PFSK-1 (cell line): ENCODE data around the gene NDEL1.

Source experiments
- FOXP2 ChIP-seq: optimal IDR thresholded peaks from 2 replicates; pipeline ENCODE3; 2011; ENCODE audit warnings: borderline replicate concordance, control low read depth, inconsistent platforms; ENCODE audit not compliant: insufficient read depth; ENCODE audit errors: extremely low read length, extremely low read depth
- POLR2AphosphoS5 ChIP-seq: IDR thresholded peaks from 2 replicates; pipeline ENCODE4 v1.6.1; 2012; ENCODE audit warnings: low read depth, mild to moderate bottlenecking, control low read depth, low read length, moderate library complexity
- SIN3A ChIP-seq: IDR thresholded peaks from 2 replicates; pipeline ENCODE4 v1.6.1; 2012; ENCODE audit warnings: mild to moderate bottlenecking, low read length, moderate library complexity, borderline replicate concordance; ENCODE audit not compliant: insufficient read depth
- TAF1 ChIP-seq: IDR thresholded peaks from 2 replicates; pipeline ENCODE4 v1.6.1; 2012; ENCODE audit warnings: low read length, control low read depth, borderline replicate concordance; ENCODE audit not compliant: insufficient read depth
- TF ChIP-seq, protein P1 (sequence below), 2 experiments: IDR thresholded peaks; 2 replicates each; pipeline versions ENCODE4 v1.6.1 to v1.8.0; 2011 to 2012; ENCODE audit warnings: low read depth in 2 of 2, low read length in 2 of 2, control low read depth in 1 of 2, inconsistent platforms in 1 of 2, mild to moderate bottlenecking in 1 of 2, moderate library complexity in 1 of 2; ENCODE audit not compliant: insufficient read depth in 1 of 2

DNA sequence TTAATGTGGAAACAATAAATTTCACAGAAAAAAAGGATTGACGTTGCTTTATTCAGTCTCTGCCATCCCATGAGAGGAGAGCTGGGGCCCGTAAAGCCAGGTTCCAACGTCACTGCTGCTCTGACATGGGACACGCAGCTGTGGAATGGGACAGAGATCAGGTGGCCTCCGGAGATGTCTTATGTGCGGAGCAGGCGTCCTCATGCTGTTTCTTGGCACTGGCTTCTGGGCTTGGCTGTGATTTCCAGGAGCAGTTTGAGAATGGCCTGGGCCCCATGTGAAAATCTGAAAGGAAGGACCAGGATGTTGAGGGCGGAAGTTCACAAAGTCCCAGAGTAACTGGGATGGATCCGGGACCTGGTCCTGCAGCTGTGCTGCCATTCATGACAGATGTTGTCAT lies 32.4 kb downstream of the NDEL1 start:
- TF ChIP-seq TAF1 (no peak), SIN3A (no peak), POLR2AphosphoS5 (no peak), FOXP2 (no peak)
- TF ChIP-seq, protein P1, sequence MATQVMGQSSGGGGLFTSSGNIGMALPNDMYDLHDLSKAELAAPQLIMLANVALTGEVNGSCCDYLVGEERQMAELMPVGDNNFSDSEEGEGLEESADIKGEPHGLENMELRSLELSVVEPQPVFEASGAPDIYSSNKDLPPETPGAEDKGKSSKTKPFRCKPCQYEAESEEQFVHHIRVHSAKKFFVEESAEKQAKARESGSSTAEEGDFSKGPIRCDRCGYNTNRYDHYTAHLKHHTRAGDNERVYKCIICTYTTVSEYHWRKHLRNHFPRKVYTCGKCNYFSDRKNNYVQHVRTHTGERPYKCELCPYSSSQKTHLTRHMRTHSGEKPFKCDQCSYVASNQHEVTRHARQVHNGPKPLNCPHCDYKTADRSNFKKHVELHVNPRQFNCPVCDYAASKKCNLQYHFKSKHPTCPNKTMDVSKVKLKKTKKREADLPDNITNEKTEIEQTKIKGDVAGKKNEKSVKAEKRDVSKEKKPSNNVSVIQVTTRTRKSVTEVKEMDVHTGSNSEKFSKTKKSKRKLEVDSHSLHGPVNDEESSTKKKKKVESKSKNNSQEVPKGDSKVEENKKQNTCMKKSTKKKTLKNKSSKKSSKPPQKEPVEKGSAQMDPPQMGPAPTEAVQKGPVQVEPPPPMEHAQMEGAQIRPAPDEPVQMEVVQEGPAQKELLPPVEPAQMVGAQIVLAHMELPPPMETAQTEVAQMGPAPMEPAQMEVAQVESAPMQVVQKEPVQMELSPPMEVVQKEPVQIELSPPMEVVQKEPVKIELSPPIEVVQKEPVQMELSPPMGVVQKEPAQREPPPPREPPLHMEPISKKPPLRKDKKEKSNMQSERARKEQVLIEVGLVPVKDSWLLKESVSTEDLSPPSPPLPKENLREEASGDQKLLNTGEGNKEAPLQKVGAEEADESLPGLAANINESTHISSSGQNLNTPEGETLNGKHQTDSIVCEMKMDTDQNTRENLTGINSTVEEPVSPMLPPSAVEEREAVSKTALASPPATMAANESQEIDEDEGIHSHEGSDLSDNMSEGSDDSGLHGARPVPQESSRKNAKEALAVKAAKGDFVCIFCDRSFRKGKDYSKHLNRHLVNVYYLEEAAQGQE (IDR thresholded peaks at IDR 0.05; ENCODE audit: insufficient read depth in 1 of 2, low read depth in 2 of 2, low read length in 2 of 2): no peak
